ENCODE results near the gene DLEU7.

DNA sequence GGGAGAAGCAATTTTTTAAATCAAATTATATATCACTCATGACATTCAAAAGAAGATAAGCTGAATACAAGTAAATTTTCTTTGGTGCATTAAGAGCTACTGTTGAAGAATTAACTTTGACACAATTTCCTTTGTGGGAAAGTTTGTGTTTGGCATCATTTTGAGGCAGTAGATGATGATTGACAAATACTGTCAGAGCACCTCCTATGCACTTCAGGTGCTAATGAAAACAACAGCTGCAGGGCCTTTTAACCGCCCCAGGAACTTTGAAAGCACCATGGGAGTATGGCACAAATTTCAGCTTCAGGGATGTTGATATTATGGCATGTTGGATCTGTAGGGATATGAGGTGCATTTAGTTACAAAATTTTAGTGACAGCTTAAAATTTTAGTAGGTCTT is 21.0 kb upstream of the DLEU7 start:
- TF ChIP-seq EZH2 (IDR thresholded peaks at IDR 0.05; ENCODE audit: borderline replicate concordance, insufficient read depth, low read depth, low read length, poor library complexity, severe bottlenecking) (no peak), CTCF (IDR thresholded peaks at IDR 0.05) (no peak)
